Keratinocyte (primary cell): ENCODE results near the gene FBXO34. TPM values are rescaled to one million over a fixed set of nuclear protein-coding genes. Genes with fewer than 3 reads are reported as not detected.

Experiments used
- DNase-seq: peaks from one replicate; pipeline ENCODE4 v3.0.0-alpha.2; 2011; ENCODE audit warnings: low read depth, missing footprints, low spot score
- FAIRE-seq: peaks from 2 replicates; lab custom pipeline; 2011; peaks lifted over from hg19 to GRCh38; lab: Jason Lieb, UNC
- H2AFZ ChIP-seq: 2 replicates; pipeline ENCODE4 v1.6.0; 2012; ENCODE audit warnings: low read length, control low read depth, inconsistent platforms; ENCODE audit not compliant: control insufficient read depth
- H3K27ac ChIP-seq: 2 replicates; pipeline ENCODE4 v1.5.1; 2011; ENCODE audit warnings: low read length; ENCODE audit not compliant: control insufficient read depth, insufficient read depth
- H3K27me3 ChIP-seq: 3 replicates; pipeline ENCODE4 v1.6.0; 2011; ENCODE audit warnings: low read length; ENCODE audit not compliant: control insufficient read depth, insufficient read depth; ENCODE audit errors: extremely low read depth
- H3K36me3 ChIP-seq, 2 experiments: 2 replicates in 1 of 2; 3 replicates in 1 of 2; pipeline ENCODE4 v1.5.1; 2011; ENCODE audit warnings: low read length in 2 of 2, mild to moderate bottlenecking in 1 of 2; ENCODE audit not compliant: control insufficient read depth in 2 of 2, insufficient read depth in 2 of 2; ENCODE audit errors: extremely low read depth in 1 of 2
- H3K4me1 ChIP-seq: 3 replicates; pipeline ENCODE4 v1.5.1; 2011; ENCODE audit warnings: low read length; ENCODE audit not compliant: control insufficient read depth, insufficient read depth; ENCODE audit errors: extremely low read depth
- H3K4me2 ChIP-seq: 3 replicates; pipeline ENCODE4 v1.6.0; 2011; ENCODE audit warnings: low read depth, low read length; ENCODE audit not compliant: control insufficient read depth, insufficient read depth; ENCODE audit errors: extremely low read depth
- H3K4me3 ChIP-seq, 3 experiments: fragments of 200-600 bp in 1 of 3; sonication (generic) in 1 of 3; 2 replicates in 2 of 3; 3 replicates in 1 of 3; pipeline ENCODE4 v1.5.1; 2011 to 2016; ENCODE audit warnings: low read length in 3 of 3, mild to moderate bottlenecking in 3 of 3, control low read depth in 2 of 3, inconsistent platforms in 1 of 3, low read depth in 1 of 3, mixed read lengths in 1 of 3, mixed run types in 1 of 3, moderate library complexity in 1 of 3; ENCODE audit not compliant: control insufficient read depth in 2 of 3, insufficient read depth in 2 of 3; ENCODE audit errors: extremely low read depth in 1 of 3
- H3K79me2 ChIP-seq: 2 replicates; pipeline ENCODE4 v1.6.0; 2012; ENCODE audit warnings: low read length; ENCODE audit not compliant: control insufficient read depth, insufficient read depth
- H3K9ac ChIP-seq: 3 replicates; pipeline ENCODE4 v1.6.0; 2011; ENCODE audit warnings: low read length; ENCODE audit not compliant: control insufficient read depth, insufficient read depth; ENCODE audit errors: extremely low read depth
- H3K9me1 ChIP-seq: 3 replicates; pipeline ENCODE4 v1.6.0; 2011; ENCODE audit warnings: low read length; ENCODE audit not compliant: control insufficient read depth, insufficient read depth; ENCODE audit errors: extremely low read depth
- H3K9me3 ChIP-seq: 2 replicates; pipeline ENCODE4 v1.5.1; 2012; ENCODE audit warnings: low read depth, low read length; ENCODE audit not compliant: control insufficient read depth
- H4K20me1 ChIP-seq: 3 replicates; pipeline ENCODE4 v1.6.0; 2011; ENCODE audit warnings: low read length; ENCODE audit not compliant: control insufficient read depth, insufficient read depth; ENCODE audit errors: extremely low read depth
- CTCF ChIP-seq, 3 experiments: IDR thresholded peaks in 1 of 3; conservative IDR thresholded peaks in 1 of 3; optimal IDR thresholded peaks in 1 of 3; 2 replicates in 2 of 3; 3 replicates in 1 of 3; pipeline versions ENCODE3 to v1.5.1; 2011; ENCODE audit warnings: low read length in 3 of 3, mild to moderate bottlenecking in 3 of 3, moderate library complexity in 2 of 3, control low read depth in 1 of 3, inconsistent platforms in 1 of 3; ENCODE audit not compliant: insufficient read depth in 2 of 3; ENCODE audit errors: extremely low read depth in 1 of 3
- EZH2 ChIP-seq: IDR thresholded peaks from one replicate; pipeline ENCODE4 v1.6.1; 2012; ENCODE audit warnings: inconsistent platforms, mild to moderate bottlenecking, low read length, moderate library complexity
- dilution Hi-C: fragments of 300-500 bp; cut with MboI; formaldehyde crosslinking; loops from one replicate; pipeline ENCODE4 v1.7.0; 2020; ENCODE audit warnings: low sequenced_read_pairs; ENCODE audit not compliant: extremely low pct_ligation_motif_present
- polyA plus RNA-seq, 5 experiments: library from polyadenylated mRNA; depleted of rRNA in 3 of 5; stranded (reverse) in 3 of 5; stranded (forward) in 1 of 5; unstranded in 1 of 5; fragments of >200 nt; gene quantifications; 1 replicate in 1 of 5; 2 replicates in 3 of 5; 3 replicates in 1 of 5; pipeline versions ENCODE4 v1.2.1 to v1.2.3, GENCODE V29; 2011 to 2012; ENCODE audit warnings: missing spikeins in 2 of 5, low read depth in 1 of 5, low replicate concordance in 1 of 5

The FBXO34 gene
- polyA plus RNA-seq, 1 donor (not counting 4 experiments of a cell fraction or from before 2014, with no cell fraction given), result 18.0 TPM

DNA sequence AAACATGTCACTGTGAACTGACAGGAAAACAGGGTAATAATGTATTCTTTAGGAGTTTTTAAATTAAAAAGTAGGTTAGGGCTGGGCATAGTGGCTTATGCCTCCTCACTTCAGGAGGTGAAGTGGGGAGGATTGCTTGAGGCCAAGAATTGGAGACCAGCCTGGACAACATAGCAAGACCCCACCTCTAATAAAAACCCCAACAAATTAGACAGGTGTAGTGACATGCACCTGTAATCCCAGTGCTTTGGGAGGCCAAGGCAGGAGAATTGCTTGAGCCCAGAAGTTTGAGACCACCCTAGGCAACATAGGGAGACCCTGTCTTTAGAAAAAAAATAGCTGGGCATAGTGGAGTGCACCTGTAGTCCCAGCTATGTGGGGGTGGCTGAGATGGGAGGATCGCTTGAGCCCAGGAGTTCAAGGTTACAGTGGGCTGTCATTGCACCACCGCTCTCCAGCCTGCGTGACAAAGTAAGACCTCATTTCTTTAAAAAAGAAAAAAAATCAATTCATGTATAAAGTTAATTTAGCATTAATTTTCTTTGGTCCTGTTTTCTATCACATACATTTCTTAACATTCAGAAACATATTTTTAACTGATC is 20.4 kb downstream of the FBXO34 start:
- H3K79me2 ChIP-seq, result peaks cover 61% of the 10 kb centered on the region

DNA sequence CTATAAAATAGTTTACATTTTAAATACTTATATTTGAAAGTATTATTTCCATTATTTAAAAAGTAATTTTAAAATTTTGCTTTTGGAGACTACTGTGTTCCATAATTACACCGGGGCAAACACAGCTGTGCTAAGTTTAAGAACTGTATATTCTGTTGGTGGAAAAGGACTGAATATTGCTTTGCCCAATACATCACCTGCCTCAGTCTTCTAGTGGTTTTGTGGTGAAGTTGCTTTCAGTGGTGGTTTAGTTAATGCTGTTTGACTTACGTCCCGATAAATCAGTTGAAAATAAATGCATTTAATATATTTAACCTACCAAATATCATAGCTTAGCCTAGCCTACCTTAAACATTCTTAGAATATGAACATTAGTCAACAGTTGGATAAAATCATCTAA is 23.4 kb downstream of the FBXO34 start:
- H3K9ac ChIP-seq, result no peak overlapping the region
- H4K20me1 ChIP-seq, result no peaks in the 10 kb centered on the region
- H3K79me2 ChIP-seq, result peaks cover 52% of the 10 kb centered on the region
- H3K27me3 ChIP-seq, result no peaks in the 10 kb centered on the region
- no peak for FAIRE-seq
- dilution Hi-C loops, result no loop called here
- no peak overlapping the region for H3K27ac ChIP-seq
- no peak for DNase-seq
- no peak overlapping the region for H3K4me3 ChIP-seq
- H3K9me3 ChIP-seq, result no peaks in the 10 kb centered on the region
- H3K4me1 ChIP-seq, result peaks cover 12% of the 10 kb centered on the region
- peaks cover 2% of the 10 kb centered on the region for H3K9me1 ChIP-seq
- TF ChIP-seq EZH2 (no peak), CTCF (optimal IDR thresholded peaks at IDR 0.05 in 1 of 3, IDR thresholded peaks at IDR 0.05 in 1 of 3, conservative IDR thresholded peaks at IDR 0.05 in 1 of 3; ENCODE audit: extremely low read depth in 1 of 3, insufficient read depth in 2 of 3, low read length in 3 of 3) (no peak)
- H3K4me2 ChIP-seq, result no peak overlapping the region
- H2AFZ ChIP-seq, result no peak overlapping the region
- peaks cover 3 to 4% of the 10 kb centered on the region in 2 experiments for H3K36me3 ChIP-seq

More for the DNA sequence above, 20.4 kb downstream of the FBXO34 start:
- Histone ChIP-seq H4K20me1 (no peaks in the 10 kb centered on the region), H3K27ac (no peak overlapping the region), H3K9me3 (no peaks in the 10 kb centered on the region), H3K9ac (no peak overlapping the region), H3K4me1 (no peaks in the 10 kb centered on the region), H3K4me2 (no peak overlapping the region), H3K4me3 (no peak overlapping the region), H2AFZ (no peak overlapping the region), H3K9me1 (peaks cover 2% of the 10 kb centered on the region), H3K27me3 (no peaks in the 10 kb centered on the region), H3K36me3 (no peaks in the 10 kb centered on the region)
- no peak for FAIRE-seq
- dilution Hi-C loops, result no loop called here
- no peak for DNase-seq
- TF ChIP-seq CTCF (optimal IDR thresholded peaks at IDR 0.05 in 1 of 3, IDR thresholded peaks at IDR 0.05 in 1 of 3, conservative IDR thresholded peaks at IDR 0.05 in 1 of 3; ENCODE audit: extremely low read depth in 1 of 3, insufficient read depth in 2 of 3, low read length in 3 of 3) (no peak), EZH2 (no peak)
